Activated T-cell treated with anti-CD3 and anti-CD28 coated beads, Interleukin-2, amount 50 U/mL, for 4 hours (primary cell): ENCODE measurements around the gene ATOH8. TPM values are rescaled to one million over a fixed set of nuclear protein-coding genes. Genes with fewer than 3 reads are reported as not detected.

Experiments used
- ATAC-seq, 2 donors: fragments of 200-7000 bp; cut with Tn5 transposase; one replicate each; pipeline ENCODE4 v1.10.0; 2021
- DNase-seq: peaks from one replicate; pipeline ENCODE4 v3.0.0-alpha.2; 2020
- H3K27me3 Mint-ChIP-seq: one replicate; pipeline ENCODE4 v1.8.0; 2021; ENCODE audit warnings: low read depth, mixed read lengths
- H3K36me3 Mint-ChIP-seq: one replicate; pipeline ENCODE4 v1.8.0; 2022; ENCODE audit warnings: mixed read lengths; ENCODE audit not compliant: insufficient read depth
- H3K4me1 Mint-ChIP-seq: one replicate; pipeline ENCODE4 v1.8.0; 2021; ENCODE audit warnings: low read depth, mixed read lengths
- H3K4me3 Mint-ChIP-seq: one replicate; pipeline ENCODE4 v1.8.0; 2021; ENCODE audit warnings: mild to moderate bottlenecking, moderate library complexity, mixed read lengths
- H3K9me3 Mint-ChIP-seq: one replicate; pipeline ENCODE4 v1.8.0; 2021; ENCODE audit warnings: mixed read lengths
- total RNA-seq, 3 donors: library from RNA; stranded (reverse); gene quantifications; one replicate each; pipeline ENCODE4 v1.2.1, GENCODE V29; 2021

The ATOH8 gene
- total RNA-seq, 3 donors from 2014 or later, result not detected

- H3K9me3 Mint-ChIP-seq, result no peaks in the 10 kb centered on the region
- peaks cover 12% of the 10 kb centered on the region for H3K4me1 Mint-ChIP-seq
- H3K27me3 Mint-ChIP-seq, result no peaks in the 10 kb centered on the region
- no peaks in the 10 kb centered on the region for H3K36me3 Mint-ChIP-seq
- ATAC-seq, result no peak
- no peak overlapping the region for H3K4me3 Mint-ChIP-seq
- no peak for DNase-seq
These were observed 52.7 kb downstream of the ATOH8 start for GRCh38 chr2:85806358-85807118.

GRCh38 chr2:85807756-85808155 is 54.0 kb downstream of the ATOH8 start:
- H3K36me3 Mint-ChIP-seq, result no peaks in the 10 kb centered on the region
- no peak for DNase-seq
- no peaks in the 10 kb centered on the region for H3K9me3 Mint-ChIP-seq
- H3K27me3 Mint-ChIP-seq, result peaks cover 2% of the 10 kb centered on the region
- H3K4me3 Mint-ChIP-seq, result no peak overlapping the region
- ATAC-seq, result no peak
- H3K4me1 Mint-ChIP-seq, result peaks cover 12% of the 10 kb centered on the region

- DNase-seq, result no peak
- Mint-ChIP-seq H3K27me3 (peaks cover 11% of the 10 kb centered on the region), H3K4me3 (no peak overlapping the region), H3K9me3 (no peaks in the 10 kb centered on the region), H3K4me1 (peaks cover 3% of the 10 kb centered on the region), H3K36me3 (no peaks in the 10 kb centered on the region)
- no peak for ATAC-seq
These were observed 56.8 kb downstream of the ATOH8 start for GRCh38 chr2:85810371-85811179.

- DNase-seq, result no peak
- no peaks in the 10 kb centered on the region for H3K9me3 Mint-ChIP-seq
These were observed 57.6 kb downstream of the ATOH8 start for GRCh38 chr2:85811180-85812093.

GRCh38 chr2:85812094-85812735 is 58.4 kb downstream of the ATOH8 start:
- Mint-ChIP-seq H3K36me3 (no peaks in the 10 kb centered on the region), H3K4me1 (peaks cover 3% of the 10 kb centered on the region), H3K27me3 (peaks cover 11% of the 10 kb centered on the region), H3K9me3 (no peaks in the 10 kb centered on the region), H3K4me3 (no peak overlapping the region)
- no peak for ATAC-seq
- no peak for DNase-seq

More at GRCh38 chr2:85811180-85812093, 57.6 kb downstream of the ATOH8 start:
- H3K4me3 Mint-ChIP-seq, result no peak overlapping the region
- no peaks in the 10 kb centered on the region for H3K36me3 Mint-ChIP-seq
- ATAC-seq, result no peak
- peaks cover 3% of the 10 kb centered on the region for H3K4me1 Mint-ChIP-seq
- H3K27me3 Mint-ChIP-seq, result peaks cover 11% of the 10 kb centered on the region

GRCh38 chr2:85813211-85813981 is 59.6 kb downstream of the ATOH8 start:
- Mint-ChIP-seq H3K4me3 (peak overlapping the region; percentile 19), H3K4me1 (peaks cover 3% of the 10 kb centered on the region), H3K27me3 (peaks cover 15% of the 10 kb centered on the region), H3K36me3 (no peaks in the 10 kb centered on the region), H3K9me3 (no peaks in the 10 kb centered on the region)
- no peak for DNase-seq
- ATAC-seq, result no peak

- no peaks in the 10 kb centered on the region for H3K9me3 Mint-ChIP-seq
- no peaks in the 10 kb centered on the region for H3K36me3 Mint-ChIP-seq
These were observed 60.4 kb downstream of the ATOH8 start for GRCh38 chr2:85813982-85814801.

GRCh38 chr2:85814802-85815550 is 61.2 kb downstream of the ATOH8 start:
- ATAC-seq (no peak), DNase-seq (no peak)
- no peak overlapping the region for H3K4me3 Mint-ChIP-seq
- H3K27me3 Mint-ChIP-seq, result peaks cover 15% of the 10 kb centered on the region
- no peaks in the 10 kb centered on the region for H3K36me3 Mint-ChIP-seq
- H3K9me3 Mint-ChIP-seq, result no peaks in the 10 kb centered on the region
- peaks cover 3% of the 10 kb centered on the region for H3K4me1 Mint-ChIP-seq

More at GRCh38 chr2:85813982-85814801, 60.4 kb downstream of the ATOH8 start:
- Mint-ChIP-seq H3K27me3 (peaks cover 15% of the 10 kb centered on the region), H3K4me3 (no peak overlapping the region), H3K4me1 (peaks cover 3% of the 10 kb centered on the region)
- DNase-seq, result peak; percentile 79
- ATAC-seq, result peak; percentile 88 to 92

- Mint-ChIP-seq H3K27me3 (peaks cover 8% of the 10 kb centered on the region), H3K4me1 (no peaks in the 10 kb centered on the region), H3K36me3 (no peaks in the 10 kb centered on the region), H3K4me3 (no peak overlapping the region), H3K9me3 (no peaks in the 10 kb centered on the region)
- DNase-seq (no peak), ATAC-seq (no peak)
These were observed 66.2 kb downstream of the ATOH8 start for GRCh38 chr2:85819811-85820510.

GRCh38 chr2:85822766-85823165 is 69.0 kb downstream of the ATOH8 start:
- ATAC-seq, result no peak
- no peak overlapping the region for H3K4me3 Mint-ChIP-seq
- no peak for DNase-seq
- no peaks in the 10 kb centered on the region for H3K36me3 Mint-ChIP-seq
- no peaks in the 10 kb centered on the region for H3K9me3 Mint-ChIP-seq
- peaks cover 5% of the 10 kb centered on the region for H3K27me3 Mint-ChIP-seq
- H3K4me1 Mint-ChIP-seq, result peaks cover 8% of the 10 kb centered on the region

- peaks cover 3% of the 10 kb centered on the region for H3K27me3 Mint-ChIP-seq
- H3K36me3 Mint-ChIP-seq, result no peaks in the 10 kb centered on the region
- DNase-seq (no peak), ATAC-seq (no peak)
- H3K9me3 Mint-ChIP-seq, result no peaks in the 10 kb centered on the region
- H3K4me3 Mint-ChIP-seq, result no peak overlapping the region
- peaks cover 12% of the 10 kb centered on the region for H3K4me1 Mint-ChIP-seq
These were observed 70.2 kb downstream of the ATOH8 start for GRCh38 chr2:85823951-85824350.
